ENCODE results near the gene SHROOM3.

SHROOM3 gene

GRCh38 chr4:76688619-76689144 is 253.7 kb downstream of the SHROOM3 start:
- H3K27ac ChIP-seq = peak overlapping the region; percentile 57
- no peak for TF ChIP-seq CTCF (IDR thresholded peaks at IDR 0.05)
- no peak for TF ChIP-seq ZFX (IDR thresholded peaks at IDR 0.05; ENCODE audit: borderline replicate concordance)

- H3K27ac ChIP-seq = peak overlapping the region; percentile 57
- TF ChIP-seq CTCF (IDR thresholded peaks at IDR 0.05) = peak; percentile 32
- TF ChIP-seq ZFX (IDR thresholded peaks at IDR 0.05; ENCODE audit: borderline replicate concordance) = no peak
Observed at GRCh38 chr4:76689145-76689817, 254.3 kb downstream of the SHROOM3 start.

GRCh38 chr4:76690011-76690905 is 255.2 kb downstream of the SHROOM3 start:
- TF ChIP-seq ZFX (IDR thresholded peaks at IDR 0.05; ENCODE audit: borderline replicate concordance) = no peak
- TF ChIP-seq CTCF (IDR thresholded peaks at IDR 0.05) = no peak
- H3K27ac ChIP-seq = peak overlapping the region; percentile 57

- H3K27ac ChIP-seq = no peak overlapping the region
- TF ChIP-seq CTCF (IDR thresholded peaks at IDR 0.05) = no peak
- TF ChIP-seq ZFX (IDR thresholded peaks at IDR 0.05; ENCODE audit: borderline replicate concordance) = no peak
Observed at GRCh38 chr4:76690906-76691275, 255.9 kb downstream of the SHROOM3 start.

- no peak for TF ChIP-seq ZFX (IDR thresholded peaks at IDR 0.05; ENCODE audit: borderline replicate concordance)
- no peak for TF ChIP-seq CTCF (IDR thresholded peaks at IDR 0.05)
- no peak overlapping the region for H3K27ac ChIP-seq
Observed at GRCh38 chr4:76691807-76692582, 257.0 kb downstream of the SHROOM3 start.

- H3K27ac ChIP-seq = no peak overlapping the region
- TF ChIP-seq CTCF (IDR thresholded peaks at IDR 0.05) = no peak
- TF ChIP-seq ZFX (IDR thresholded peaks at IDR 0.05; ENCODE audit: borderline replicate concordance) = no peak
Observed at GRCh38 chr4:76692761-76693160, 257.7 kb downstream of the SHROOM3 start.
